GOT3 (cell line): ENCODE results near the gene P4HA1.

Experiments
- DNase-seq: peaks from one replicate; lab custom pipeline; 2025; ENCODE audit warnings: mixed read lengths; lab: John Stamatoyannopoulos, UW

The P4HA1 gene

GRCh38 chr10:72981028-72981881, 115.4 kb downstream of the P4HA1 start:
- DNase-seq = no peak

GRCh38 chr10:72980348-72980747, 116.3 kb downstream of the P4HA1 start:
- no peak for DNase-seq

- no peak for DNase-seq
Observed at GRCh38 chr10:72979709-72980108, 117.0 kb downstream of the P4HA1 start.

- no peak for DNase-seq
Observed at GRCh38 chr10:72976886-72977285, 119.8 kb downstream of the P4HA1 start.
